ENCODE data around the gene ESR1.

DNA sequence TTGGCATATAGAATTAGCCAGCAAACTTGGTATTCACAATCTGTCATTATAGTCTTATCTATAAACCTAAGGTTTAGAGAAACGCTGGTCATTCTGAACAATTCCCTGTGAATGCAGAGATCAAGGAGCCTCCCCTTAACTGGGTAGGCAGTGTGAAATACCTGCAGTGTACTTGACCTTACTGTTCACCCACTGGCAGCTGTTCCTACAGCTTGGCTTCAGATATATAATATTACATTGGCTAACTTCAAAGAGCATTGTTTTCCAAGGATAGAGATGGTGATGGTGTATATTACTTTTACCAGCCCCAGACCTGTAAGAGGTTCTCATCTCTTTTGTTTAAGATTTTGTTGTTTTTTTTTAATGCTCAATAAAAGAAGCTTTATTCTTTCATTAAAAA lies 168.3 kb downstream of the ESR1 start:
- TF ChIP-seq CTCF (IDR thresholded peaks at IDR 0.05; ENCODE audit: extremely low read depth in 1 of 2, insufficient read depth in 1 of 2, low read depth in 1 of 2, low read length in 2 of 2), result no peak
- TF ChIP-seq JUN (IDR thresholded peaks at IDR 0.05; ENCODE audit: borderline replicate concordance, insufficient read depth, insufficient read length, low read depth), result no peak
- no peak for TF ChIP-seq POLR2A (IDR thresholded peaks at IDR 0.05; ENCODE audit: low read depth, low read length)
- TF ChIP-seq, protein P1, sequence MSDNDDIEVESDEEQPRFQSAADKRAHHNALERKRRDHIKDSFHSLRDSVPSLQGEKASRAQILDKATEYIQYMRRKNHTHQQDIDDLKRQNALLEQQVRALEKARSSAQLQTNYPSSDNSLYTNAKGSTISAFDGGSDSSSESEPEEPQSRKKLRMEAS (IDR thresholded peaks at IDR 0.05; ENCODE audit: insufficient read depth, insufficient read length), result no peak
- no peak for TF ChIP-seq FOS (IDR thresholded peaks at IDR 0.05; ENCODE audit: borderline replicate concordance, insufficient read depth, low read length)
- no peak for TF ChIP-seq POLR2AphosphoS5 (IDR thresholded peaks at IDR 0.05; ENCODE audit: insufficient read depth, low read depth, low read length)
- no peak for TF ChIP-seq EZH2 (IDR thresholded peaks at IDR 0.05; ENCODE audit: borderline replicate concordance, low read depth, low read length, severe bottlenecking)
- TF ChIP-seq GATA2 (IDR thresholded peaks at IDR 0.05; ENCODE audit: insufficient read depth, insufficient read length, low read depth, low read length), result no peak
- no peak for TF ChIP-seq MYC (IDR thresholded peaks at IDR 0.05; ENCODE audit: low read depth, low read length)
